Raji (cell line): ENCODE data around the gene PHETA1.

ENCODE experiments used
- POLR2A ChIP-seq: IDR thresholded peaks from 2 replicates; pipeline ENCODE4 v1.6.1; 2011; ENCODE audit warnings: low read depth, low read length, control low read depth; ENCODE audit not compliant: insufficient read depth

Gene PHETA1

DNA sequence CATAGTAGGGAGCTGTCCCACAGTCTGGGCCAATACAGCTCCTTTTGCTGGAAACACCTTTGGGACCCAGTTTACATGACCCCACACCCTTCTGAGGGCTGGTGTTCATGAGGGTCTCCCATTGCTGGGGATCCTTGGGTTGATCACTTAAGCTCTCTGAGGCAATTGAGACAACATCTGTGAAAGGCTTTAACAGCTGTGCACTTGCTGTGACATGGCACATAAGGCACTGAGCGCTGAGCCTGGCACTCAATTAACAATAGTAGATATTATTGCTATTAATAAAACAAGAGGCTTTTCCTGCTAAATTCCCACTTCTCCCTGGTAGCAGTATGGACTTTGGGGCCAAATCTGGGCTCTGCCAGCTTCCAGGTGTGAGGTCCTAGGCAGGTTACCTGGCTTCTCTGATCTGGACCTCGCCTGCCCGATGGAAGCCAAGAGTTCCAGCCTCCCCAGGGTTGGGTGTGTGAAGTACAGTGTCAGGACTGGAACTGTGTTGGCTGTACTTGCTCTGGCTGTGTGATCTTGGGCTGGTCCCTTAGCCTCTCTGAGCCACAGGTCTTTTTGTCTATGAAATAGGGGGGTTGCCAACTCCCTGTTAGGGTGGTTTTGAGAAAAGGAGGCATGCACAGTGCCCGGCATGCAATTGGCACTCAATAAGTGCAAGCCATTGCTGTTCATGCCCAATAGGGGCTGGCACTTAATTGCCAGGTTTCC lies 39.9 kb upstream of the PHETA1 start:
- no peak for TF ChIP-seq POLR2A

GRCh38 chr12:111408116-111408440 lies 39.2 kb upstream of the PHETA1 start:
- TF ChIP-seq POLR2A: no peak

- no peak for TF ChIP-seq POLR2A
Observed at GRCh38 chr12:111407377-111408115, 38.7 kb upstream of the PHETA1 start.

GRCh38 chr12:111406474-111407376 lies 37.8 kb upstream of the PHETA1 start:
- 0 out of 2 replicates have a peak, but pooled peaks have one; percentile 11 for TF ChIP-seq POLR2A

GRCh38 chr12:111405859-111406473 lies 37.1 kb upstream of the PHETA1 start, which contains the start of gene SH2B3:
TSS of gene SH2B3 (plus strand) at chr12:111405923. CDS start at chr12:111418146, 12,223 bp downstream.
- TF ChIP-seq POLR2A: peak; percentile 41; the same call in 1 of the 2 replicates

DNA sequence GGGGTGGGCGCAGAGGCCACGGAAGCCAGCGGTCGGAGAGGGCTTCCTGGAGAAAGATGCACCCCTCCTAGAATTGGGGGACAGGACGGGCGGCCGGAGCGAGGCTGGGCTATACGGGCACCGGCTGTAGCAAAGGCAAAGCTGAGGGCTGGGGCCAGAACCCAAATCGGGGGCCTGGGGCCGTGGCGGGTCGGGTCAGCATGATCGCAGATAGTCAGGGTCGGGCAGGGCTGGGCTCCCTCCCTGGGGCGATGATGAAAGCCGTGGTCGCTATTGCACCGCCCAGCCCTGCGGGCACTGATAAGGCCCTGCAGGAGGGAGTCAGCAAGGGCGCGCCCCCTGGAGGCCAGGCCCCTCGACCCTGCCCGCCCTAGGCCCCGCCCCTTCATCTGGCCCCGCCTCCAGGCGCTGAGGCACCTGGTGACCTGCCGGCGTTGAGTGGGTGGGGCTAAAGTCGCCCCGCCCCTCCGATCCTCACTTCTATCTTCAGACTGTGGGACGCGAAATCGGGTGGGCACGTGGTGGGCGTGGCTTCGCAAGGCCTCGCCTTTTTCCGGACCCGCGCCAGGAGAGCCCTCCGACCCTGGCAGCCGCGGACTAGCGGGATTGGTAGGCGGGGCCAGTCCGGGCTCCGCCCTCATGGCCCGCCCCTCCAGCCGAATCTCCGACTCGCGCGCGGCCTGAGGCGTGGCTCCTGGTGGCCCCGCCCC lies 36.4 kb upstream of the PHETA1 start:
- TF ChIP-seq POLR2A: peak; percentile 75

- no peak; the same call in 1 of the 2 replicates for TF ChIP-seq POLR2A
Observed at GRCh38 chr12:111404362-111405148, 35.7 kb upstream of the PHETA1 start.

- no peak for TF ChIP-seq POLR2A
Observed at GRCh38 chr12:111401167-111401605, 32.3 kb upstream of the PHETA1 start.

- no peak for TF ChIP-seq POLR2A
Observed at GRCh38 chr12:111398530-111398929, 29.6 kb upstream of the PHETA1 start.

GRCh38 chr12:111396726-111397445 lies 28.0 kb upstream of the PHETA1 start:
- TF ChIP-seq POLR2A: no peak

DNA sequence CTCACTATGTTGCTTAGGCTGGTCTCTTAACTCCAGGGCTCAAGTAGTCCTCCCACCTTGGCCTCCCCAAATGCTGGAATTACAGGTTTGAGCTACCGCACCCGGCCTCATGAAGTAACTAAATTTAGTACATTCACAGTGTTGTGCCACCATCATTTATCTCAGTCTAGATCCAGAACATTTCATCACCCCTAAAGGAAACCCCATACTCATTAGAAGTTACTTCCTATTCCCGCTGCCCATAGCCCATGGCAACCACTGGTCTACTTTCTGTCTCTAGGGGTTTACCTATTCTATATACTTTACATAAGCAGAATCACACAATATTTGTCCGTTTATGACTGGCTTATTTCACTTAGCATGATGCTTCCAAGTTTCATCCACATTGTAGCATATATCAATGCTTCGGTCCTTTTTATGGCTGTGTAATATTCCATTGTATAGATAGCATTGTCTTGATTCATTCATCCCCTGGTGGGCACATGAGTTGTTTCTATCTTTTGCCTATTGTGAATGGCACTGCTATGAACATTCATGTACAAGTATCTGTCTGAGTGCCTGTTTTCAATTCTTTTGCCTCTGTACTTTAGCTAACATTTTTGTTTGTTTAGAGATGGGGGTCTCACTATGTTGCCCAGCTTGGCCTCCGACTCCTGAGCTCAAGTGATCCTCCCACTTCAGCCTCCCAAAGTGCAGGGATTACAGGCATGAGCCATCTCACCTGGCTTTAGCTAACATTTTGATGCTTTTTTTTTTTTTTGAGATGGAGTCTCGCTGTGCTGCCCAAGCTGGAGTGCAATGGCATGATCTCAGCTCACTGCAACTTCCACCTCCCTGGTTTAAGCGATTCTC lies 26.7 kb upstream of the PHETA1 start:
- TF ChIP-seq POLR2A: no peak

GRCh38 chr12:111394480-111394879 lies 25.6 kb upstream of the PHETA1 start:
- no peak for TF ChIP-seq POLR2A
